Kasumi-1 (cell line): Measurements from ENCODE around the gene GALNT2.

ENCODE experiments used
- DNase-seq, 2 experiments: peaks; one replicate each; lab custom pipeline; 2025; lab: John Stamatoyannopoulos, UW

Gene GALNT2

DNA sequence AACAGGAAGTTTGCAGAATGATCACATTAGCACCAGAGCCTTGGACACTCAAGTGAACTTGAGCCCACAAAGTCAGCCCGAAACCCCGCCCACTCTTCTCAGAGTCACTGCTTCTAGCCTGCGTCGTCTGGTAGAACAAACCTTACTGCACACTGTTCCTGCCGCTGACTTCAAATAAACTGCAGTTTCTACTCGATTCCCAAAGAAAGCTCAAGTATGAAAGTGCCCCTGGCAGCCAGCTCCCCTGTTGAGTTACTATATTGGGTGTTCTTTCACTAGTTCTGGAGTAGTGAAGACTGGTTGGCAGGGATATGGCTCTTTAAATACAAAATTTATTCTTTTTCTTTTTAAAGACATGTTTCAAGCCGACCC is 164.7 kb downstream of the GALNT2 start:
- DNase-seq, result no peak

DNA sequence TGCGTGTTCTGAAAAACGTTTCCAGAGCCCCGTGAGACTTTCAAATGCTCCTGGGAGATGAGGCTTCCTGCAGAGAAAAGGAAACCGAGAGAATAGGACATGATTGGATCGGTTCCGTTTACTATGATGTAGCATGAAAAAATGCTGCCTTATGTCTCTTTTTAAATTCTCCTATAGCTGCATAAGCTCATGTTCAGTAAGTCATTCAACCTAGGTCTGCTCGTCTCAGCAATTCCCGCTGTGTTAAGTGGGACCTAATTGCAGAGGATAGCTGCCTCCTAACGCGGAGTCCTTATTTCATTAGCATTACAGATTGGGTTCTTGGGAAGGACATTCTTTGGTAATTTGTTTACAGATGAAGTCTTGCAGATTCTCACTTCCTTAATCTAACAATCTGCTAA is 165.3 kb downstream of the GALNT2 start:
- no peak for DNase-seq

DNA sequence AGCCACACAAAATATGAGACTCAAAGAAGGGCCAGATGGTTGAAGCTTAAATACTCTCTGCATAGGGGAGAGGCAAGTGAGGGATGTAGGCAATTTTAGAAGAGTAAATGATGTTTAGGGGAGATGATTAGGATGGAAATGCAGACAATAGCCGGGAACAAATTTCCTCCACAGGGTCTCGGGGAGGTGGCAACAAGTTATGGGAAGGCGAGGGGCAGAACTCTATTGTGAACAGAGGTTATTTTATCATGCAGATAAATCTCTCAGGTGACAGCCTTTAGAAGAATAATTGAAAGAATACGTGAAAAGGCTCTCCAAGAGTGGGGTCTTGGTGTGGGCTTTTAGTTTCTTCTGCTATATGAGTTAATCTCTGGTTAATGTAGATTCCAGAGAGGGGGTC is 166.7 kb downstream of the GALNT2 start:
- DNase-seq, result no peak

DNA sequence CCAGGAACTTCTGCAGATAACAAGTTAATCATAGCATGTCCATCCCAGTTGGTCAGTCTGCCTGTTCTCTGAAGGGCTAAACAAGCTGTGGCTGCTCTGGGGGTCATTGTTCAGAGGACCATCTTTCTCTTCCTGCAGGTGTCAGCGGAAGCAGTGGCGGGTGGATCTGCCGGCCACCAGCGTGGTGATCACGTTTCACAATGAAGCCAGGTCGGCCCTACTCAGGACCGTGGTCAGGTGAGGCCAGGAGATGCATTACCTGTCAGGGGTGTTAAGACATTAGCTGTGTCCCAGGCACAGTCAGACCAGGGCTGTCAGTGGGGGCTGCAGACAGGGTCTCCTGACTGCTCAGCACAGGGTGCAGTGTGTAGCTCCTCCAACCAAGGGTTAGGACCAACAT is 168.8 kb downstream of the GALNT2 start:
- DNase-seq, result no peak

DNA sequence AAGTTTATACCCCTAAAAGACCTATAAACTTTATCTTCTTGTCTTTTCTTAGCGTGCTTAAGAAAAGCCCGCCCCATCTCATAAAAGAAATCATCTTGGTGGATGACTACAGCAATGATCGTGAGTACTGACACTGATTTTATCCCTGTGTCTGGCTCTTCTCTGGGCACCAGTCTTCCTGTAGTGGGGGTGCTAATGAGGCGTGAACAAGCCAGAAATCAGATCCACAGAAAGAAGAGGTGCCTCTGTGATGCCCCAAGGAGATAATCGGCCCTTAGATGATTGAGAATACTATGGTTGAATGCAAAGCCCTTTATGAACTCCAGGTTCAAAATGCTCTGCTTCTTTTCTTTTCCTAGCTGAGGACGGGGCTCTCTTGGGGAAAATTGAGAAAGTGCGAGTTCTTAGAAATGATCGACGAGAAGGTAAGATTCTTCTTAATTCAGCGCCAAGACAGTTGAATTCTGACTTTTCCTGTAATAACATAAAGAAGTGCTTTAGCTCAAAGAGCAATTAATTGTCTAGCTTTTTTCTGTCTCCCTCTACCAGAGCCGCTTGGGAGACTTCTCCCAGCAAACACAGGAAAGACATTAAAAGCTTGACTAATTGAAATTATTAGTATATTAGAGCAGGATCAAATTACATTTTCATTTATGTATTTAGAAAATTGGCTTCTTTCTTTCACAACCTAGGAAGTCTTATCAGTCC is 169.4 kb downstream of the GALNT2 start:
- no peak for DNase-seq

DNA sequence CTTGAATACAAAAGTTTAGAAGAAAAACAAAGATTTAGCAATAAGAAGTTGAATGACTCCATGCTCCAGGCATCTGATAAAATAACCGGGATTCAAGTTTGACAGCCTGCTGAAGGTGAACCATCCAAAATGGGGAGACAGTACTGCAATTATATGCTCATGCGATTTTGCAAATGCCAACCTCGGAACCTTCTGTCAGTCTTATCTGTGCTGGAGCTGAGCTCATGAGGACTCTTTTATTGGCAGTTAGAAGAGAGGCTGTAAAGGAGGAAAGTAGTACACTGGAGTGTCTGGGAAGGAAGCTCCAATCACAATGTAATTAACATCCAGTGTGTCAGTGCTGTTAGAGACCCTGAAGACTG is 170.0 kb downstream of the GALNT2 start:
- no peak for DNase-seq

DNA sequence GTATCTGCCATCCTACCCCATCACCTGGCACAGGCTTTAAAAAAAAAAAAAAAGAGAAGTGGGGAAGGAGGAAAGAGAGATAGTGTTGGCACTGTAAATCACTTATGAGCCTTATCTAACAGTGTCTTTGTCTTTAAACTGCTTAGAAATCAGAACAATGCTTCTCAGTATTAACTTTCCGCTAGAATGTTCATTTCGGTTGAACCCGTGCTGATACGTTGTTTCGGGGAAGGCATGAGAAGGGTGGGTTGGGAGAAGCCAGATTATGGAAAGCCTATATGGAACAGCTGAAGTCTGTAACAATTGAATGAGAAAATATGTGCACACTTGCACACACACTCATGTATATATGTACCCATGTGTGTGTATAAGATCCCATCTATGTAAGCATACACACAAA is 170.8 kb downstream of the GALNT2 start:
- no peak for DNase-seq

DNA sequence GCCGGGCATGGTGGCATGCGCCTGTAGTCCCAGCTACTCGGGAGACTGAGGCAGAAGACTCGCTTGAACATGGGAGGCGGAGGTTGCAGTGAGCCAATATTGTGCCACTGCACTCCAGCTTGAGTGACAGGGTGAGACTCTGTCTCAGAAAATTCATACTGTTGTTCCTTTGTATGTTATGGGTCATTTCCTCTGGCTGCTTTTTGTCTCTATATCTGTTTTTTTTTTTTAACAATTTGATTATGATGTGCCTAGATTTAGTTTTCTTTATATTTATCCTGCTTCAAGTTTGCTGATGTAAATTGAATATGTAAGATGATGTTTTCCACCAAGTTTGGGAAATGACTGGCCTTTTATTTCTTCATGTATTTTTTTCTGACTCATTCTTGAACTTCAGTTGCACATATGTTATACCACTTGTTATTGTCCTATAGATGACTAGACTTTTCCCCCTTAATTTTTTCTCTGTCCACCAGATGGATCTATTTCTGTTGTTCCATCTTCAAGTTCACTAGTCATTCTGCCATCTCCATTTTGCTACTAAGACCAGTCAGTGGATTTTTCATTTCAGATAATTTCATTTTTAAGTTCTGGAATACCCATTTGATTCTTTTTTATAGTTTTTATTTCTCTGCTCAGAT is 173.5 kb downstream of the GALNT2 start:
- no peak for DNase-seq

DNA sequence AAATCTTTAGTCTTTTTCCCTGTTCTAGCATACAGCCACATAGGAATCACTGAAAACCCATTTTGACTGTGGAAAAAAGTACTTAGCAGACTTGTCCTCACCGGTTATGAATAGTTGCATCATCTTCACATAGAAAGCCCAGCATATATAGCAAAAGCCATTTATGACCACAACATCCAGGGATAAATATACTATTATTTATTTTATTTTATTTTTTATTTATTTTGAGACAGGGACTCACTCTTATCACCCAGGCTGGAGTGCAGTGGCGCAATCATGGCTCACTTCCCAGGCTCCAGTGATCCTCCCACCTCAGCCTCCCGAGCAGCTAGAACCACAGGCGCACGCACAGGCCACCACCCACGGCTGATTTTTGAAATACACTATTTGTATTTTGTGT is 175.3 kb downstream of the GALNT2 start:
- DNase-seq, result no peak

DNA sequence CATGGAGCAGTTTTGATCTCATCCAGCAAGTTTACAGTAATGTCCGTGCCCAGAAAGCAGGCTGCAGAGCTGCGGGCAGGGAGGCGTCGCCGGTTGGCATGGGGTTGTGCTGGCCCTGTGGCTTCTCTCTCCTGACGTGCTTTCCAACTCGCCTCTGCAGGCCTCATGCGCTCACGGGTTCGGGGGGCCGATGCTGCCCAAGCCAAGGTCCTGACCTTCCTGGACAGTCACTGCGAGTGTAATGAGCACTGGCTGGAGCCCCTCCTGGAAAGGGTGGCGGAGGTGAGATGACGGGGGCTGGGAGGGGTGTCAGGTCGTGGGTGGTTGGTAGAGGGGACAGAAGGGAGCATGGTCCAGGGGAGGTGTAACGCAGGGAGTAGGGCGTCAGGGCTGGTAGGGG is 176.1 kb downstream of the GALNT2 start:
- no peak for DNase-seq

DNA sequence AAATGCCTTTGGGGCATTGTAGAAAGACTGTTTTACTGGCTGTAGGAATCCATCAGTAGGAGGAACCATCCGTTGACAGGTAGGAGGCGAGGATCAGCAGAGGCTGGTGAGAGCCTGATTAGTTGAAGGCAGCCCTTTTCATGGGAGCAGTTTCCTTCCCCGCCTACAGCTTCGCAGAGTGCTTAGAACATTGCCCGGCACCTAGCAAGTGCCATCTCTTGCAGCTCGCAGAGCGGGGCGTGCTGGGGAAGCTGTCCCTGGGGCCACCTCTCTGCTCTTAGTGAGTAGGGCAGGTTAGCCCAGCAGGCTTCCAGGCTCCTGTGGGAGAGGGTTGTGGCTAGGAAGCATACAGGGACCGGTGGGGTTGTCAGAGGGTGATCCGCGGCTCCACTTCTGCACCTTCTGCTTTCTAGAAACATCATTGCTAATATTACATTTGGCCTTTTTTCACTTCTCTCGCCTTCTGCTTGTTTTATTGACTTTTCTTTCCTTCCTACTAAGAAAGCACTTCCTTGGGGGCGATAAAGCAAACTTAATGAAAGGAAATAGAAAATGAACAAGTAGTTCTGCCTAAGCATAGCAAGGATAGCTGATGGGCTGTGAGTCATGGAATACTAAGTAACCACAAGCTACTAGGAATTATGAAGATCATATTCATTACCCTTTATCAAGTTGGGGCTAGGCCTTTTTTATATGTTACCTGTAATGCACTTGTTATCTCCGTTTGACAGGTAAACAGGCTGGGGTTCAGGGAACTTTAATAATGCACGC is 176.7 kb downstream of the GALNT2 start:
- DNase-seq, result no peak

DNA sequence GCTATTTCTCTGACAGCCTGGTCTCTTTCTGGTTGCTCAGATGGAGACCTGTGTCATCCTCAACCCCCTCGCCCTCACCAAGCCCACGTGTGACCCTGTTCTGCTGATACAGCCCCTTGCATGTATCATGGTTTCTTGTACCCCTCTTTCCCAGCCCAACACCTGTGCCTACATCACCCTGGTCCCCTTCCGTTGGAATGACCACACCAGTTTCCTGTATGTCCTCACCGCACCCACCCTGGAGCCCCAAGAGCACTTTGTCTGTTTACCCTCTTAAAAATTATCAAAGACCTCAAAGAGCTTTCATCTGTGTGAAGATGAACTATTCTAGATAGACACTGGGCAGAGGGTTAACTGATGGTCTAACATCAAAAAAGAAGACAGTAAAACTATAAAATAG is 179.5 kb downstream of the GALNT2 start:
- DNase-seq, result no peak

DNA sequence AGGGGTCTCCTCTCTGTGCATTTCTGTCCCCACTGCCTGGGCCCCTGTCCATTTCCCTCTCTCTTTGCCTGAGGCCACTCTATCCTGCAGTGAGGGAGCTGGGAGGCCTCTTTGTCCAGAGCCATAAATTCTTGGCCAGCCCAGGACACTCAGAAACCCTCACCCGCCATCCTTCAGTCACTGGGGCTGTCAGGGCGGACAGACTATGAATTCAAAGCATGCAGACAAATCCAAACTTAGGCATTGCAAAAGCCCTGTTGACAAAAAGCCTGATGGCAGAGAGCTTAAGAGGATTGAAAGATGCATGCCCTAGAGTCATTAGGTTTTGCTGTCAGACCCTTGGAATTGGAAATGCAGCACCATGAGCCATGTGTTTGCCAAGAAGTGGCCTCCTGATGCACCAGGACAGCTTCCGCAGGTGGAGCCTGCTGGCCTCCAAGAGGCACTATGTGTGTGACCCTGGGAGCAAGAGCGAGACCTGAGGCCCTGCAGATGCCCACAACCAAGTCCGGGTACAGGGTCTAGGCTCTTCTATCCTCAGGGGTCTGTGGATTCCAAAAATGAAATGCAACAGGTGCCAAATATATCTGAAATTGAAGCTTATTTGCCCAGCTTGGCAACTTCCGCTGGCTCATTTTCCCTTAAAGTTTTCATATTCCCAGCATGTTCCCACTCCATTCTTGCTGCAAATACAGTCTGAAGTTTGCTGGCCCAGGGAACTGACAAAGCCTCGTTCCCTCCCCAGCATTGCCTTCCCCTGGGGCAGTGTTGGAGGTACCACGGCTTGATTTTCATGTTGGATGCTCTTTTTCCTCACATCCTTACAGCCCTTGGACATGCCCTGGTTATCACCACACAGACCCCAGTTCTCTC is 181.2 kb downstream of the GALNT2 start:
- no peak for DNase-seq

DNA sequence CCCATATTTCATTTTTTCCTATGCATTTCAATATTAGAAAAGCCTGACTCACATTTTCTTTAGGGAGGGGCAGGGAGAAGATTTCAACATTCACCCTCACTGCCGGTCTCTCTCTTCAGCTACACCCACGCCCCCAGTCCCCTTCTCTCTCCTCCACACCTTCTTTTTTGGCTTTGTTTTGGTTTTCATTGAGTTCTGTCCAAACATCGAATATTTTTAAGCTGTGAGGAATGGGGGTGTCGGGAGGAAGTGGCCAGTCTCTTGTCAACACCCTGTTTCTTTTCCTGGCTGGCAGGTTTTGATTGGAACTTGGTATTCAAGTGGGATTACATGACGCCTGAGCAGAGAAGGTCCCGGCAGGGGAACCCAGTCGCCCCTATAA is 181.8 kb downstream of the GALNT2 start:
- DNase-seq, result no peak

DNA sequence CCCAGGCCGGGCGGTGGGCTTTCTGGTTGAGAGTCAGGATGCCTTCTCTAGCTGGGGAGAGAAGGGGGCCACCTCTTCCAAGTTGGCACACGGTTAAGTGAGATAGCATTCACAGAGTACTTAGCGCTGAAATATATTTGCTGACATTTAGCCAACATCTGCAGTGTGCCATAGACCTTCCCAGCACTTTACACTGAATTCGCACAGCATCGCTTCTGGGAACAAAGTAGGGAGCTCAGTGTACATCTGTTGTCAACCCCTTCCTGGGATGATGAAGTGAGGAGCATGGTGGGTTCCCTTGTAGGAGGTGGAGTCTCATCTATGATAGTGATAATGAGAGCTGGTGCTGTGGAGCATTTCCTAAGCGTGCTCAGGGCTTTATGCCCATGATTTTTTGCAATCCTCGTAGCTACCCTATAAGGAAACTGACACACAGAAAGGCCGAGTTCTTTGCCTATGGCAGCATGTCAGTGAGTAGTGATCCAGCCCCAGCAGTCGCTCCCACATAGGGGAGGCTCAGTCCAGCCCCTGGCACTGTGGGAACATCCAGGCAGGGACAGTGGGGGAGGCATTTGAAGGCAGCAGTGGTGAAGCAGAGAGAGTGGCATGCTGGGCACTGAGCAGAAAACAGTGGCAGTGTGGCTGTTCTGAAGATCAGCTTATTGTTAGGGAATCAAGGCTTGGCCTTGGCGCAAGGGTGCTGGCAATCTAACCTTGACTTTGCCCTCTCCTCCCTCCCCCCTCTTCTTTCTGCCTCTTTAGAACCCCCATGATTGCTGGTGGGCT is 182.8 kb downstream of the GALNT2 start:
- DNase-seq, result no peak

DNA sequence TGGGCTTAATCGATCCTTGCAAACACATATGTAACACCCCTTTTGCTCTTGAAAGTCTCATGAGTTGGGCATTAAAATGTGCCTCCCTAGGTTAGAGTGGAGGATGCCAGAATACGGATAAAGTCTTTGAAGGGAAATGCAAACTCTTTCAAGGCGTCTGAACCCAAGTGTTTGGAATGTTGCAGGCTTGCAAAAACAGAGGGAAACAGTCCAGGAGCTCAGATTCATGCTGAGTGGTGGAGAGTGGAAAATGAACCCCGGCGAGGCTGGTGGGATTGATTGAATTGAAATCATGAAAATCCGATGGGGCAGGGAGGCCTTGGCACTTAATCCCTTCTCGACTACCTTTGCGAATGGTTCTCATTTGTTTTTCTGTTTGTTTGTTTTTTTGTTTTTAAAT is 183.6 kb downstream of the GALNT2 start:
- DNase-seq, result no peak

DNA sequence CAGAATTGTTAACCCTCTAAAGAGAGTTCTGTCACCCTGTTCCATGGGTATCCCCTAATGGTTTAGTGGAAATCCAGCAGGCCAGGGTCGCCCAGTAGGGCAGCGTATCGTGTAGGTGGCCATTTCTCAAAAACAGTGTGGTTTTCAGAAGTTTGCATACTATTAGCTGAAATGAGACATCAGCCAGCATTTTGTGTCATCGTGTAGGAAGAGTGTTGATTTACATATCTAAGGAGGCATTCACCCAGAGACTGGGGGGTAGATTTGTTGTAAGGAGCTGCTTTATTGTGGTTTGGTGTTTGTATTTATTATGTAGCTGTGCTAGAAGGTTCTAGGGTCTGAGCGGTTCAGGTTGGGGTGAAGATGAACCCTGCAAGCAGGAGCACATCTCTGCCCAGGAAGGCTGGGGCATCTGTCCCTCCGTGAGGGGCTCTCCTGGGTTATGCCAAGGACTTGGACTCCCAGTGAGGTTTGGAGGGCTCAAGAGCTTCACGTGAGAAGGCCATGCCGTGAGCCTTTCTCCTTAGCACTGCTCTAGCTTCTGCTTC is 184.7 kb downstream of the GALNT2 start:
- no peak for DNase-seq

DNA sequence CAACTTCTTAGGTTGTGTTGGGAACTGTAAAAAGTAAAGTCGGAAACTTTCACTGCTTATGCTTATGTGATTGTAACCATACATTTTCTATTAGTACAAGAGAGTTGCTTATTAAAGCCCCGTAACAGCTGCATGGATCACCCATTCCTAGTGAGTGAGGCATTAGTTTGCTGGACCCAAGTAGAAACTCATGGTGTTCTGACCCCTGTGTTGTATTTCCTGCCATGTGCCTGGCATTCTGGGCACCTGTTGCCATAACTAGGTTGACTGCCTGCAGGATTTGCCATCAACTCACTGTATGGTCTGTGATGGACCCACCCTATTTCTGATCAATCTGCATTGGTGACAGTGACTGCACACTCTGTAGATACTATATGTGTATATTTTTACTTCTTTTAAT is 186.1 kb downstream of the GALNT2 start:
- no peak for DNase-seq

DNA sequence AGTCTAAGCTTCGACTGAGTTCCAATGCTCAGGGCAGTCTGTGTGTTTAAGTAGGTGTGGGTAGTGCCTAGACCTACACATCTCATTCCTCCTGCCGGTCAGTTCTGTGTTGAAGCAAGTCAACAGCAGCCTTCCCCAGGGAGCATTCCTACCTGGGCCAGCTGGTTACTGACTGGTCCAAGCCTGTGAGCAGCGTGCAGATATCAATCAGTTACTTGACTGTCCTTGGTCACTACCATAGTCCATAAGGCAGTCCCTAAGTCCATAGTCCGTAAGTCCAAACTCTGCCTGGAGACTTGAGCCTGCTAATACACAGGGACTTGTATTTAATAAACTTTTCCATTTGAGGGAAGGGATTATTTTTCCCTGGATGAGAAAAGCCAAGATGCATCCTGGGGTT is 187.2 kb downstream of the GALNT2 start:
- no peak for DNase-seq

DNA sequence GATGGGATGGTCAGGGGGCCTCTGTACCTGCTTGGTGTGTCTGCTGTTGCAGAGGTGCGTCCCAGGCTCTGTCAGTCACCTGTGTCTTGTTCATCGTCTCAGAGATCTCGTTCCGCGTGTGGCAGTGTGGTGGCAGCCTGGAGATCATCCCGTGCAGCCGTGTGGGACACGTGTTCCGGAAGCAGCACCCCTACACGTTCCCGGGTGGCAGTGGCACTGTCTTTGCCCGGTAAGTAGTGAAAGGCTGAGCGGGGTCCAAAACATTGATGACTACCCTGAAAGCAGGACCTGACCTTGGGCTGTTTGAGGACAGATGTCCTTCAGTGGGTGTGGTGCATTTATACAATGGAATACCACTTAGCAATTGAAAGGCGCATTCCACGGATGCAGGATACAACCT is 188.1 kb downstream of the GALNT2 start:
- DNase-seq, result no peak

DNA sequence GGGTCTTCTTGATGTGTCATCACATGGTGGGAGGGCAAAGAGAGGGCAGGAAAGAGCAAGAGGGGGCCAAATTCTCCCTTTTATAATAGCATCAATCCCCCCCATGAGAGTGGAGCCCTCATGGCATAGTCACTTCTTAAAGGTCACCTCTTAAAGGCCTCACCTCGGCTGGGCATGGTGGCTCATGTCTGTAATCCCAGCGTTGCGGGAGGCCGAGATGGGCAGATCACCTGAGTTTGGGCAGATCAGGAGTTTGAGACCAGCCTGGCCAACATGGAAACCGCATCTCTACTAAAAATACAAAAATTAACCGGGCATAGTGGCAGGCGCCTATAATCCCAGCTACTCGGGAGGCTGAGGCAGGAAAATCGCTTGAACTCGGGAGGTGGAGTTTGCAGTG is 189.0 kb downstream of the GALNT2 start:
- no peak for DNase-seq
